ENCODE results near the gene SLC26A3.

Gene SLC26A3

GRCh38 chr7:107721286-107721685 is 81.7 kb downstream of the SLC26A3 start:
- H3K4me1 ChIP-seq: no peaks in the 10 kb centered on the region
- no peak overlapping the region for H3K4me3 ChIP-seq (ENCODE audit: low read depth, low read length)
- no peaks in the 10 kb centered on the region for H3K27me3 ChIP-seq
- no peak for TF ChIP-seq CTCF (IDR thresholded peaks at IDR 0.05; ENCODE audit: low read depth, low read length)
- H3K9me3 ChIP-seq: no peaks in the 10 kb centered on the region
- H3K36me3 ChIP-seq: no peaks in the 10 kb centered on the region
- DNase-seq: no peak

GRCh38 chr7:107718456-107719193 is 84.4 kb downstream of the SLC26A3 start:
- no peak for DNase-seq
- no peak overlapping the region for H3K4me3 ChIP-seq (ENCODE audit: low read depth, low read length)
- H3K4me1 ChIP-seq: 0 out of 2 replicates have a peak, but pooled peaks cover 3% of the 10 kb centered on the region
- no peaks in the 10 kb centered on the region for H3K36me3 ChIP-seq
- TF ChIP-seq CTCF (IDR thresholded peaks at IDR 0.05; ENCODE audit: low read depth, low read length): no peak
- H3K9me3 ChIP-seq: no peaks in the 10 kb centered on the region
- no peaks in the 10 kb centered on the region for H3K27me3 ChIP-seq

DNA sequence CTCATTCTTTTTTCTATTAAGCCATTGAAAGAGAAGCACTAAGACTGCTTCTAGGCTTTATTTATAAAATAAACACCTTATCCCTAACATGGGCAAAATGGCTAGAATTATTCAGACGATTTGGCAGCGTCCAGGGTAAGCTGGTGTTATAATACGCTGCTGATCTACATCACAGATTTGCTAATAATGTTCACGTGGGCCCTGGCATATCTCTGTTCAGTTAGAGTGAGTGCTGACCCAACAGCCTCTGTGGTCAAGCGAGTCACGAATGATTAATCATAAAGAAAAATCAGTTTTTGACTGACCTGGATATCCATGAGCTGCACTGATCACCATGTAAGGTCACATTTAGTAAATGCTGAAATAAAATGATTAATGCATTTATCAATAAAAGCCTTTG is 87.5 kb downstream of the SLC26A3 start:
- no peaks in the 10 kb centered on the region for H3K36me3 ChIP-seq
- H3K9me3 ChIP-seq: no peaks in the 10 kb centered on the region
- 0 out of 2 replicates have a peak, but pooled peaks cover 3% of the 10 kb centered on the region for H3K4me1 ChIP-seq
- no peaks in the 10 kb centered on the region for H3K27me3 ChIP-seq
- no peak for TF ChIP-seq CTCF (IDR thresholded peaks at IDR 0.05; ENCODE audit: low read depth, low read length)
- no peak for DNase-seq
- H3K4me3 ChIP-seq (ENCODE audit: low read depth, low read length): no peak overlapping the region

All from BE2C (cell line).